ENCODE data around the gene SLC9A8. TPM values are rescaled to one million over a fixed set of nuclear protein-coding genes. Genes with fewer than 3 reads are reported as not detected.

SLC9A8 gene
- total RNA-seq, 1 donor from 2014 or later = 22.3 TPM

GRCh38 chr20:49938173-49939163, 125.8 kb downstream of the SLC9A8 start:
- intact Hi-C loops (cut with micrococcal nuclease) = loop anchor here (5.0 kb wide), 1 partner anchor 214 kb away; the partner anchor contains the start of gene PEDS1

GRCh38 chr20:49941456-49941855, 128.8 kb downstream of the SLC9A8 start:
- intact Hi-C loops (cut with micrococcal nuclease) = no loop called here

Other genes with a start within 250 kb of the SLC9A8 start
- 22.7 and 23.7 TPM in 2 replicates for gene PTGIS, start 244.7 kb upstream of the SLC9A8 start, total RNA-seq
- 23.4 and 25.6 TPM in 2 replicates for gene B4GALT5, start 99.0 kb upstream of the SLC9A8 start, total RNA-seq
- 7.7 and 8.0 TPM in 2 replicates for gene SPATA2, start 102.7 kb downstream of the SLC9A8 start, total RNA-seq
- gene RNF114, start 123.6 kb downstream of the SLC9A8 start, total RNA-seq = 57.3 and 59.1 TPM in 2 replicates
- gene SNAI1, start 170.2 kb downstream of the SLC9A8 start, total RNA-seq = 0.52 and 0.57 TPM in 2 replicates

Measured in T-helper 2 cell treated with Interferon-gamma antibody and Interleukin-4, amounts not matched to agents 100 ng/mL and 5 ng/mL, for 36 hours (primary cell).